ENCODE measurements around the gene AIPL1.
"Not testable (repeated sequence)": the region's sequence is repeated elsewhere in the genome, so short reads cannot be mapped to it uniquely, and the experiment has no call there.

AIPL1 gene

GRCh38 chr17:6435051-6435450 lies at the start of gene AIPL1:
AIPL1 (minus strand) TSS chr17:6435121; CDS start chr17:6435104, 17 bp downstream.
- DNase-seq: no peak

DNA sequence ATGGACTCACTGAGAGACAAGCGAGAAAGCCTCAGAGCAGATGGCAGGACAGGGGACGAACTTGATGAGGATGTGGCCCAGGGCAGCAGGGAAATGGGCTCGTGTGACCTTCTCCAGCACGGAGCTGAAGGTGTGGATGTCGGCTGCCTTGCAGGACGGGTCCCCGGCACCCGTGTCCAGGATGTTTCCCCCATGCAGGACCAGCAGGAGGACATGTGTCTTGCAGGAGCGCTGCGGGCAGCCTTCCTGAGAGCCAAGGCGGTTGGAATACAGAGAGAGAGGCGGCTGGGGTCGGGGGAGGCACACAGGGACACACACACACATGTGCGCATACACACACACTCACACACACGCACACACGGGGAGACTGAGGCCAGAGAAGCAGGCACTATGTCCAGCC lies 48.6 kb upstream of the AIPL1 start:
- no peak for DNase-seq

- DNase-seq: not testable (repeated sequence)
Measured at GRCh38 chr17:6482796-6483195, 47.9 kb upstream of the AIPL1 start.

- DNase-seq: no peak
Measured at GRCh38 chr17:6482105-6482455, 47.2 kb upstream of the AIPL1 start.

DNA sequence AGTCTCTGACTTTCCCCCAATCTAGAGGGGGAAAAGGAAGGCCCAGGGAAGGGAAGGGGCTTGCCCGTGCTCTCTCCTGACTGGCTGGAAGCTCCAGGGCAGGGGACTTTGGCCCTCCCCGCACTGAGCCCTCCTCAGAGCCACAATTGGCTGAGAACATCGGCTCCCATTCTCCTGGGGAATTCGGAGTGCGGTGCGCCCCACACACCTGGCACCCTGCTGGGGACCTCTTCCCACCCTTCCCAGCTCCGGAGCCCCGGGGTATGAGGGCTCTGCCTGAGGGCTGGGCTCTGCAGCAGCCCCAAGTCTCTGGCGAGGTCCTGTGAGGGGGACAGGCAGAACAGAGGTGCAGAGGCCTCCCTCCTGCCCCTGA lies 45.4 kb upstream of the AIPL1 start:
- DNase-seq: no peak

DNA sequence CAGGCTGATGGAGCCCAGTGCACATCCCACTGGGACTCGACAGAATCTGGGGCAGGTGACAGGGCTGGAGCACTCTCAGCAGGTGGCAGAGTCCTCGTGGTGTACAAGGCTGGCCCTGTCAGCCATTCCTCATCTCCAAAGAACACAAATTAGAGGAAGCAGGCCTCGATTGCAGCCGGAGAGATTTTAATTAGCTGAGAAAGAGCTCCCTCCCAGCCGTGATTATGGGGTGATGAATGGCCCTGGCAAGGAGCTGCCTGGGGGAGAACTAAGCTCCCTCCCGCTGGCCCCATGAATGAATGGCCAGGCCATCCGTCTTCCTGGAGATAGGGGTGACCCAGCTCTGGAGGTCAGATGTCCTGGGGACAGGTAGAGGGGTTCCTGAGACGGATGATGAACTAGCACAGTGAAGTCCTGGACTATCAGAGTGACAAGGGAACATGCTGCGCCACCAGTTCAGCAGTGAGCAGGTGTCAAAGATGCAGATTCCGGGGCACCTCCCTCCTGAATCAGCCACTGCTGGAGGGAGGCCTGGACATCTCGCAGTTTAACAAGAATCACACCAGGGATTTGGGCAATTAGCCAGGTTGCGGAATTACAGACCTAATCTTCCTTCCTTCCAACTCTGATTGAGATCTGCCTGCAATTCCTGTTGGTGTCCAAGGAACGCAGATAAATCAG lies 44.8 kb upstream of the AIPL1 start:
- DNase-seq: no peak

DNA sequence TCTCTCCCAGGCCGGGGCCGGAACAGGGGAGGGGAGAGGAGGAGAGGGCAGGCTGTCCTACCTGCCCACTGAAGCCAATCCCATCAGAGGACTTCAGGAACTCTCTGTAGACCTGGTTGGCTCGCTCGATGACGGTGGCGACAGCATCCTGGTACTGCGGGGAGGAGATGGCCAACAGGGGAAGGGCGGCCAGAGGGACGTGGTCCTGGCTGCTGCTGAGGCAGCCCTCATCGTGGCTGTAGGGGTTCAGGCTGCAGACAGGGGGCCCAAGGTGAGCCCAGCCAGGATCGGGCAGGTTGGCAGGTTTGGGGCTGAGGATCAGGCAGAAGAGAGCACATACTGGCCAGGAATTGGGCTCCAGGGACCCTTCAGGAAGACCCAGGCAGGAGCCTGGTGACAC lies 43.6 kb upstream of the AIPL1 start:
- no peak for DNase-seq

DNA sequence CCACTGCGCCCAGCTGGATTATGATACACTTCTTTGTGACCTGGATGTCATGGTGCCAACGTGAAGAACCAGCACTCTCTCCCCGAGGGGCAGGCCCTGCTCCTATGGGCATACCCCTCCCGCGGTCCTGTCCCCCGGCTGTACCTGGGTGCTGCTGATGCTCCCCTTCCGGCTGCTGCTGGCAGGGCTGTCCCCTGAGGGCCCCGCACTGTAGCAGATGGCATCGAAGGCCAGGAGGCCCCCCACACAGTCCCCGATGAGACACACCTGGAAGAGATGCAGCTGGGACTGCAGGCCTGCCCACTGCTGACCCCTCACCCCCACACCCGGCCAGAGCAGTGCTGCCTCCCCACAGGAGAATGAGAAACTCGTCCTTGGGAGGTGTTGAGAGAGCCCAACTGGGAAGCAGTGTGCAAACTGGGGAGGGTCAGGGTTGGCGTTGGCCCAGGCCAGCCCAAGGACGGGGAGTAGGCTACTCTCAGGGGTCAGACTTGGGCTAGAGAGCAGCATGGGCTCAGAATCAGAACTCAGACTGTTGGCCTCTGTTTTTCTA lies 43.0 kb upstream of the AIPL1 start:
- no peak for DNase-seq

- DNase-seq: no peak
Measured at GRCh38 chr17:6476810-6477179, 41.9 kb upstream of the AIPL1 start.

GRCh38 chr17:6476076-6476809 lies 41.3 kb upstream of the AIPL1 start:
- no peak for DNase-seq

GRCh38 chr17:6475411-6475810 lies 40.5 kb upstream of the AIPL1 start:
- DNase-seq: no peak

DNA sequence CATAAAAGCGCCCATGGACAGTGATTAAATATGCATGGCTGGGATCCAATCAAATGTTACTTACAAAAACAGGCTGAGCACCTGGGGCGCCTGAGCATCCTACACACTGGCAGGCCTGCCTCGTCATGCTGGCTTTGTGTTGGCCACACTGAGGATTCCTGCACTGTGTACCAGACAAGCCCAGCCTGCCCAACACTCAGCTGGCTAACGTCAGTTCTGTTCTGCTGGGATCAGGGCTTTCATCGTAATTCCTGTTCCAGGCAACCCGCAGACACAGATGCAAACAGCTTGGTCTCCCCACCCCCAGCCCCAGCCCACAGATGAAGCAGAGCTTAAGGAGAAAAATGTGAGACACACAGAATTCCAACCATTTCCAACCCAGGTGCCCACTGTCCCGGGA lies 40.0 kb upstream of the AIPL1 start:
- DNase-seq: no peak

GRCh38 chr17:6474376-6474775 lies 39.5 kb upstream of the AIPL1 start:
- no peak for DNase-seq

DNA sequence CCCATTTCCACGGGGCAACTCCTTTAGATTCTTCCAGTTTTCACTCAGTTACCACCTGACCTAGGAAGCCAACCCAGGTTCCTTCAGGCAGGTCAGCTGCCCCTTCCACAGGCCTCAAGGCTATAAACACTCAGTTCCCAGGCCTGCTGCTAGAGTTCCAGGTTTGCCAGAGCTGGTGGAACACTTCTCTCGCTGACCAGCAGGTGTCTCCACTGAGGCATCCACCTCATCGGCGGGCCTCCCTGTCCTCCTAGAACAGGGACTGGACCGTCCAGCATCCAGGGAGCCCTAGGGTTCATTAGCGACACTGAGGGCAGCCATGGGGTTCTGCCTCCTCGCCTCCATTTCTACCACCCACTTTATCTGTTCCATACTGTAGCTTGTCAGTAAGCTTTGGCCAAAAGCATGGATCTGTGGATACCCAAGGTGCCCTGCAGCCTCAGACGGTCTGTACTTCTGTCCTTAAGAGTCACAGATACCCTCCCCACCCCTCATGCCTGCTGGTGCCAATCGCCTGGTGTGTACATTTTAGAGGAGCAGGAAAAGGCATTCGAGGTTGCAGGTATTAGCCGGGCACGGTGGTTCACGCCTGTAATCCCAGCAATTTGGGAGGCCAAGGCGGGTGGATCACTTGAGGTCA lies 38.3 kb upstream of the AIPL1 start:
- peak; percentile 56 for DNase-seq

DNA sequence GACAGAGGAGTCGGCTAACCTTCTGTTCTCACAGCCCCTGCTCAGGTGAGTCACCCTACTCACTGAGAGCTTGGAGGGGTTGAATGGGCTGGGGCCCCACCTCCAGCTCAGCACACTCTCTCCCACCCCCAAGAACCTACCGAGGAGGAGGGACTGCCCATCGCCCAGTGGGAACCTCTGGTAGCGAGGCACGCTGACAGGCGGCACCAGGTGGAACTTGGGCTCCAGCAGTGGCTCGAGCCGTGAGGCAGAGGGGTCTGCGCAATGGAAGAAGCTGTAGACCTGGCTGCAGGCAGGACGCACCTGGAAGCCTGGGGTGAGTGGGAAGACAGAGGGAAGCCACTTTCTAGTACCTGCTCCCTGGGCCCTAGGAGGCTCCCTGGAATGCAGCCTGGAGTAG lies 37.6 kb upstream of the AIPL1 start:
- DNase-seq: no peak

DNA sequence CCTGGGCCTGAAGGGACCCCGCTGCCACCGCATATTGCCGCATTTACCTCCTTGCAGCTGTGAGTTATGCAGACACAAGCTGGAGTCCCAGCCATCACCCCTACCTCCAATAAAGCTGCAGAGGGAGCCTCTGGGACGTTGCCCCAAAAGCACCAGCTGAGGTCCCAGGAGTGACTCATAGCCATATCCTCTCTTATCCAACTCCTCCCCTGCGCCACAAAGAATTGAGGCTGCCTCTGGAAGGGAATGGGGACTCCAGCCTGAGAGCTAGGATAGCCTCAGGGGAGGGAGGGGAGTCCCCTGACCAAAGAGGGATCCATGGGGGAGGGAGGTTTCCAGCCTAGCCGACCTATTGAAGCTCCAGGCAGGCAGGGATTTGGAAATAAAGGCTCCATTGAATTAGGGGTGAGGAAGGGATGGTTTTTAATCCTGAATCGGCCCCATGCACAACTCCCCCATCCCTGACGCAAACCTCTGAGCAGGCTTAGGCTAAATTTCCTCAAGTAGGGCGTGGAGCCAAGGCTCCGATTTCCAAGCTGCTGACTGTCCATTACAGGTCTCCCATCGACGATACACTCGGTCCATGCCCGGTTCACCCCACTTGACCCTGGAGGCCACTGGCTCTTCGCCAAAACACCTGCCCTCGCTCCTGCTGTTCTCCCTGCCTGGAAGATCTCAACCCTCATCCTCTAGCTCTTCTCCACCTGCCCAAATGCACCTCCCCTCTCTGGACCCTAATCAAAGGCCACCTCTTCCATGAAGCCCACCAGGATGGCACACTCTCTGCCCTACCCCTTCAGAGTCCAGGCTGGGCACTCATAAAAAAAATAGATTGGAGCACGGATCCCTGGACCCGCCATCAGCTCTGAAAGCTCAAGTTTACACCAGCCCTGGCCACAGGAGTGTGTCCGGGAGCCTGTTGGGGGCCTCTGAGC lies 36.9 kb upstream of the AIPL1 start:
- DNase-seq: no peak

DNA sequence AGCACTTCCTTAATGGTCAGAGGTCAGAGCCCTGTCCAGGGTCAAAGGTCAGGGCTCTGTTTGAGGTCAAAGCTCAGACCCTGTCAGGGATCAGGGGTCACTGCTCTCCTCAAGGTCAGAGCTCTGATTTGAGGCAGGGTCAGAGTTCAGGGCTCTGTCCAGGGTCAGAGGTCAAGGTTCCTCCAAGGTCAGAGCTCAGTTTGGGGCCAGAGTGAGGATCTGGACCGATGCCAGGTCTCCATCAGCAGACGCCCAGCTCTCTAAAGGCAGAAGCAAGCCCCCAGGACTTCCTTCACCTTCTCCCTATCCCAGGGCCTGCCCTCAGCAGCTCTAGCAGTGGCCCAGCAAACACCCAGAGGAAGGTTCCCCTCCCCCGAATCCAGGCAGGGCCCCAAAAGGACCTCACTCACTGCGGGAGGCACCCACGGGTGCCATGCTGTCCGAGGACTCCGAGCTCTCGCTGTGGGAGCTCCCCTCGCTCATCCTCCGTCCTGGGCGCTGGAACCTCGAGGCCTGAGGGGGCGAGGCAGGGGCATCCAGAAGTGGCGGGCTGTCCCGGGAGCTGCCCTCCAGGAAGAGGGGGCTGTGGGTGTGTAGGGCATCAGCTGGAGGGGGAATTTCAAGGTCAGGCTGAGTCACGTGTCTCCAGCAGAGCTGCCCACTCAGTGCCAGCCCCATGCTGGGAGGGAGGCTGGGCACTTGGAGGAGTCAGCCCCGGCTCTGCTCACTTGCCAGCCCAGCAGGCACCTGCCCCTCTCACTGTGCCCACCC lies 36.0 kb upstream of the AIPL1 start:
- DNase-seq: no peak

GRCh38 chr17:6470146-6470718 lies 35.3 kb upstream of the AIPL1 start:
- DNase-seq: no peak

- no peak for DNase-seq
Measured at GRCh38 chr17:6468051-6468790, 33.3 kb upstream of the AIPL1 start.

- no peak for DNase-seq
Measured at GRCh38 chr17:6467567-6467966, 32.6 kb upstream of the AIPL1 start.
